DOHH2 (cell line): Measurements from ENCODE around the gene FAM193A.

ENCODE experiments used
- H3F3A ChIP-seq: fragments of 200-600 bp; sonication (generic), shearing (Covaris generic); 2 replicates; pipeline ENCODE4 v1.6.0; 2016; ENCODE audit warnings: antibody characterized with exemption, mild to moderate bottlenecking; ENCODE audit not compliant: control insufficient read depth, insufficient read depth
- H3K27ac ChIP-seq: fragments of 200-600 bp; sonication (generic); 2 replicates; pipeline ENCODE4 v1.5.1; 2014; ENCODE audit warnings: low read depth, mild to moderate bottlenecking, low read length, moderate library complexity
- H3K27me3 ChIP-seq: fragments of 200-600 bp; sonication (generic); 2 replicates; pipeline ENCODE4 v1.6.1; 2014; ENCODE audit warnings: mild to moderate bottlenecking, low read length, mixed read lengths; ENCODE audit not compliant: control insufficient read depth
- H3K36me3 ChIP-seq: fragments of 200-600 bp; sonication (generic); 2 replicates; pipeline ENCODE4 v1.6.1; 2014; ENCODE audit warnings: mild to moderate bottlenecking, low read length, moderate library complexity, mixed read lengths; ENCODE audit not compliant: control insufficient read depth
- H3K4me1 ChIP-seq: fragments of 200-600 bp; sonication (generic); 2 replicates; pipeline ENCODE4 v1.6.1; 2014; ENCODE audit warnings: mild to moderate bottlenecking, low read length, mixed read lengths; ENCODE audit not compliant: control insufficient read depth
- H3K4me2 ChIP-seq: fragments of 200-600 bp; sonication (generic); 2 replicates; pipeline ENCODE4 v1.6.0; 2014; ENCODE audit warnings: mild to moderate bottlenecking, low read length, moderate library complexity
- H3K4me3 ChIP-seq: fragments of 200-600 bp; sonication (generic); 2 replicates; pipeline ENCODE4 v1.5.1; 2014; ENCODE audit warnings: mild to moderate bottlenecking, low read length, mixed read lengths
- H3K79me2 ChIP-seq: fragments of 200-600 bp; sonication (generic); 2 replicates; pipeline ENCODE4 v1.6.1; 2014; ENCODE audit warnings: mild to moderate bottlenecking, low read length, mixed read lengths; ENCODE audit not compliant: control insufficient read depth
- H3K9me2 ChIP-seq: fragments of 200-600 bp; sonication (generic); replicated peaks from 2 replicates; pipeline ENCODE4 v1.6.1; 2014; ENCODE audit warnings: mild to moderate bottlenecking, low read length, mixed read lengths; ENCODE audit not compliant: control insufficient read depth
- H3K9me3 ChIP-seq: fragments of 200-600 bp; sonication (generic); 2 replicates; pipeline ENCODE4 v1.6.1; 2014; ENCODE audit warnings: antibody characterized with exemption, low read length, mixed read lengths; ENCODE audit not compliant: control insufficient read depth, insufficient read depth
- H4K20me1 ChIP-seq: fragments of 200-600 bp; sonication (generic); 2 replicates; pipeline ENCODE4 v1.6.0; 2014; ENCODE audit warnings: low read depth, mild to moderate bottlenecking, antibody characterized with exemption, low read length, moderate library complexity; ENCODE audit not compliant: control insufficient read depth, insufficient read depth
- CTCF ChIP-seq: fragments of 200-600 bp; sonication (generic); IDR thresholded peaks from one replicate; pipeline ENCODE4 v1.5.1; 2014; ENCODE audit warnings: antibody characterized with exemption, mild to moderate bottlenecking, low read depth, low read length; ENCODE audit not compliant: poor library complexity, severe bottlenecking
- EZH2phosphoT487 ChIP-seq: fragments of 200-600 bp; sonication (generic); IDR thresholded peaks from 2 replicates; pipeline ENCODE4 v1.6.1; 2017; ENCODE audit warnings: borderline replicate concordance, mild to moderate bottlenecking, antibody characterized with exemption, low read length, moderate library complexity, mixed read lengths

Gene FAM193A

GRCh38 chr4:2702361-2702760 is 165.9 kb downstream of the FAM193A start:
- H3K9me3 ChIP-seq, result no peaks in the 10 kb centered on the region
- H3K4me3 ChIP-seq, result no peak overlapping the region
- H3K79me2 ChIP-seq, result peaks cover 2% of the 10 kb centered on the region
- H3F3A ChIP-seq, result 0 out of 2 replicates have a peak, but pooled peaks cover 3% of the 10 kb centered on the region
- no peak for TF ChIP-seq CTCF
- TF ChIP-seq EZH2phosphoT487, result no peak
- H3K4me2 ChIP-seq, result no peak overlapping the region
- H3K4me1 ChIP-seq, result peaks cover 8% of the 10 kb centered on the region
- no peaks in the 10 kb centered on the region for H4K20me1 ChIP-seq
- no peaks in the 10 kb centered on the region for H3K9me2 ChIP-seq
- no peaks in the 10 kb centered on the region for H3K27me3 ChIP-seq
- peaks cover 57% of the 10 kb centered on the region for H3K36me3 ChIP-seq
- H3K27ac ChIP-seq, result no peak overlapping the region

GRCh38 chr4:2702770-2703169 is 166.3 kb downstream of the FAM193A start:
- H3K9me2 ChIP-seq, result no peaks in the 10 kb centered on the region
- H3K9me3 ChIP-seq, result no peaks in the 10 kb centered on the region
- no peak overlapping the region for H3K4me2 ChIP-seq
- peaks cover 53% of the 10 kb centered on the region for H3K36me3 ChIP-seq
- peaks cover 4% of the 10 kb centered on the region for H3K4me1 ChIP-seq
- H3K27ac ChIP-seq, result no peak overlapping the region
- 0 out of 2 replicates have a peak, but pooled peaks cover 3% of the 10 kb centered on the region for H3F3A ChIP-seq
- TF ChIP-seq CTCF, result no peak
- no peak for TF ChIP-seq EZH2phosphoT487
- no peak overlapping the region for H3K4me3 ChIP-seq
- H4K20me1 ChIP-seq, result no peaks in the 10 kb centered on the region
- H3K79me2 ChIP-seq, result no peaks in the 10 kb centered on the region
- no peaks in the 10 kb centered on the region for H3K27me3 ChIP-seq

DNA sequence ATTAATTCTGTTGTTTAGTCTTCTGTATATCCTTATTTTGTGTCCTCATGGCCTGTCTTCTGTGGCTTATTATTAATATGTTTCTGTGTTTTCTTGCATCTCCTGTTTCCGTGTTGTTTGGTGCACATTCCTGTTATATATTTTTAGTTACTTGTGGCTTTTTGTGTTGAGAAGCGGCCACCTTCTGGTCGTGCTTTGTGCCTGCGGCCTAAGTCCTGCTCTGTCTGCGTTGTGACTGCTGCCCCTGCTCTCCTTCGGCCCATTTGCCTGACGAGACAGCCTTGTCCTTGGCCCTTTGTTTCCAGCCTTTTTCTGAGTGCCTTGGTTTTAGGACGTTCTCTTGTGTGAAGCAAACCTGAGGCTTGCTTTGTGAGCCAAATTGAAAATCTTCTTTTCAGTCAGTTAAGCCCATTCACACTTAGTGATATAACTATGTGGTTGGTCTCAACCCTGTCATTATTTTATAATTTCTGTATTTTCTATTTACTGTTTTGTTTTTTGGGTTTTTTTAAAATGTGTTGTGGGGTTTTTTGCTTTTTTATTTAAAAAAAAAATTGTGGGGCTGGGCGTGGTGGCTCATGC is 175.9 kb downstream of the FAM193A start:
- no peaks in the 10 kb centered on the region for H3K9me2 ChIP-seq
- H4K20me1 ChIP-seq, result no peaks in the 10 kb centered on the region
- peaks cover 23% of the 10 kb centered on the region for H3K36me3 ChIP-seq
- H3K9me3 ChIP-seq, result no peaks in the 10 kb centered on the region
- 0 out of 2 replicates have a peak, but pooled peaks cover 2% of the 10 kb centered on the region for H3K79me2 ChIP-seq
- H3K27ac ChIP-seq, result no peak overlapping the region
- no peaks in the 10 kb centered on the region for H3F3A ChIP-seq
- H3K4me1 ChIP-seq, result peaks cover 24% of the 10 kb centered on the region
- H3K4me2 ChIP-seq, result no peak overlapping the region
- H3K4me3 ChIP-seq, result no peak overlapping the region
- H3K27me3 ChIP-seq, result no peaks in the 10 kb centered on the region
- TF ChIP-seq CTCF (peak; percentile 33), EZH2phosphoT487 (no peak)
